Neutrophil (primary cell): ENCODE data around the gene PSAP.

Source experiments
- H3K27ac ChIP-seq: fragments of 200-600 bp; sonication (generic); 2 replicates; pipeline ENCODE4 v1.5.1; 2016; ENCODE audit warnings: mild to moderate bottlenecking, moderate library complexity
- H3K27me3 ChIP-seq: fragments of 200-600 bp; sonication (generic); 2 replicates; pipeline ENCODE4 v1.6.0; 2016; ENCODE audit warnings: mild to moderate bottlenecking
- H3K36me3 ChIP-seq: fragments of 200-600 bp; sonication (generic); 2 replicates; pipeline ENCODE4 v1.5.1; 2017
- H3K4me1 ChIP-seq, 2 experiments: fragments of 200-600 bp in 1 of 2; sonication (generic) in 1 of 2; 1 replicate in 1 of 2; 2 replicates in 1 of 2; pipeline versions ENCODE4 v1.5.1 to v1.6.1; 2013 to 2016; ENCODE audit warnings: low read depth in 1 of 2, low read length in 1 of 2, mild to moderate bottlenecking in 1 of 2, moderate library complexity in 1 of 2; ENCODE audit not compliant: control insufficient read depth in 1 of 2, insufficient read depth in 1 of 2
- H3K4me3 ChIP-seq, 2 experiments: fragments of 200-600 bp in 1 of 2; sonication (generic) in 1 of 2; 1 replicate in 1 of 2; 2 replicates in 1 of 2; pipeline ENCODE4 v1.5.1; 2013 to 2016; ENCODE audit warnings: low read depth in 1 of 2, low read length in 1 of 2, mild to moderate bottlenecking in 1 of 2, moderate library complexity in 1 of 2
- H3K9me3 ChIP-seq: fragments of 200-600 bp; sonication (generic); 2 replicates; pipeline ENCODE4 v1.5.1; 2016
- CTCF ChIP-seq: fragments of 200-600 bp; sonication (generic); IDR thresholded peaks from 2 replicates; pipeline ENCODE4 v1.5.1; 2016; ENCODE audit warnings: antibody characterized with exemption

PSAP gene

GRCh38 chr10:71821909-71822763 lies 28.9 kb downstream of the PSAP start:
- peak overlapping the region; percentile 54 to 73 for H3K4me3 ChIP-seq
- peak overlapping the region; percentile 92 for H3K27ac ChIP-seq
- H3K27me3 ChIP-seq, result no peaks in the 10 kb centered on the region
- peaks cover 96% of the 10 kb centered on the region for H3K36me3 ChIP-seq
- TF ChIP-seq CTCF, result no peak
- no peaks in the 10 kb centered on the region for H3K9me3 ChIP-seq
- peaks cover 100% of the 10 kb centered on the region in 2 experiments for H3K4me1 ChIP-seq

- H3K27me3 ChIP-seq, result no peaks in the 10 kb centered on the region
- peaks cover 100% of the 10 kb centered on the region in 2 experiments for H3K4me1 ChIP-seq
- no peaks in the 10 kb centered on the region for H3K9me3 ChIP-seq
- H3K36me3 ChIP-seq, result peaks cover 96% of the 10 kb centered on the region
- no peak overlapping the region for H3K4me3 ChIP-seq
- TF ChIP-seq CTCF, result no peak
- peak overlapping the region; percentile 92 for H3K27ac ChIP-seq
Observed at GRCh38 chr10:71820966-71821365, 30.1 kb downstream of the PSAP start.

- peaks cover 96% of the 10 kb centered on the region for H3K36me3 ChIP-seq
- no peak for TF ChIP-seq CTCF
Observed at GRCh38 chr10:71819985-71820384, 31.1 kb downstream of the PSAP start.

GRCh38 chr10:71819441-71819861 lies 31.6 kb downstream of the PSAP start:
- Histone ChIP-seq H3K27ac (peak overlapping the region; percentile 92), H3K4me3 (peak overlapping the region in 1 of 2 experiments; percentile 54), H3K4me1 (peaks cover 100% of the 10 kb centered on the region in 2 experiments), H3K9me3 (no peaks in the 10 kb centered on the region), H3K36me3 (peaks cover 96% of the 10 kb centered on the region), H3K27me3 (no peaks in the 10 kb centered on the region)
- TF ChIP-seq CTCF, result no peak

More at GRCh38 chr10:71819985-71820384, 31.1 kb downstream of the PSAP start:
- Histone ChIP-seq H3K4me3 (no peak overlapping the region), H3K27me3 (no peaks in the 10 kb centered on the region), H3K4me1 (peaks cover 100% of the 10 kb centered on the region in 2 experiments), H3K27ac (peak overlapping the region; percentile 92), H3K9me3 (no peaks in the 10 kb centered on the region)

- peak overlapping the region; percentile 92 for H3K27ac ChIP-seq
Observed at GRCh38 chr10:71818674-71819260, 32.3 kb downstream of the PSAP start.

More at GRCh38 chr10:71818674-71819260, 32.3 kb downstream of the PSAP start:
- TF ChIP-seq CTCF, result no peak
- Histone ChIP-seq H3K36me3 (peaks cover 97% of the 10 kb centered on the region), H3K4me1 (peaks cover 99 to 100% of the 10 kb centered on the region in 2 experiments), H3K4me3 (peak overlapping the region; percentile 54 to 55), H3K9me3 (no peaks in the 10 kb centered on the region), H3K27me3 (no peaks in the 10 kb centered on the region)
